Fibroblast of lung (primary cell): ENCODE results near the gene CTSZ.

ENCODE experiments used
- CTCF ChIP-seq, 2 donors: IDR thresholded peaks in 1 of 2; conservative IDR thresholded peaks in 1 of 2; 1 replicate in 1 of 2; 2 replicates in 1 of 2; pipeline ENCODE4 v1.5.1; 2011 to 2012; ENCODE audit warnings: low read length in 2 of 2, control low read depth in 1 of 2, inconsistent platforms in 1 of 2, low read depth in 1 of 2, mild to moderate bottlenecking in 1 of 2
- EZH2 ChIP-seq: IDR thresholded peaks from 2 replicates; pipeline ENCODE4 v1.5.1; 2012; ENCODE audit warnings: low read length, control low read depth, mild to moderate bottlenecking; ENCODE audit errors: missing control alignments

GRCh38 chr20:59028812-59029211, 21.8 kb upstream of the CTSZ start:
- TF ChIP-seq CTCF (conservative IDR thresholded peaks at IDR 0.05 in 1 of 2, IDR thresholded peaks at IDR 0.05 in 1 of 2; ENCODE audit: low read depth in 1 of 2, low read length in 2 of 2) (no peak), EZH2 (no peak)
